Dedifferentiated amniotic fluid mesenchymal stem cell (primary cell): Measurements from ENCODE around the gene NRF1.
"Not testable (repeated sequence)": the region's sequence is repeated elsewhere in the genome, so short reads cannot be mapped to it uniquely, and the experiment has no call there.

Source experiments
- DNase-seq: peaks from one replicate; pipeline ENCODE4 v3.0.0-alpha.2; 2016; ENCODE audit errors: extremely low spot score

Gene NRF1

DNA sequence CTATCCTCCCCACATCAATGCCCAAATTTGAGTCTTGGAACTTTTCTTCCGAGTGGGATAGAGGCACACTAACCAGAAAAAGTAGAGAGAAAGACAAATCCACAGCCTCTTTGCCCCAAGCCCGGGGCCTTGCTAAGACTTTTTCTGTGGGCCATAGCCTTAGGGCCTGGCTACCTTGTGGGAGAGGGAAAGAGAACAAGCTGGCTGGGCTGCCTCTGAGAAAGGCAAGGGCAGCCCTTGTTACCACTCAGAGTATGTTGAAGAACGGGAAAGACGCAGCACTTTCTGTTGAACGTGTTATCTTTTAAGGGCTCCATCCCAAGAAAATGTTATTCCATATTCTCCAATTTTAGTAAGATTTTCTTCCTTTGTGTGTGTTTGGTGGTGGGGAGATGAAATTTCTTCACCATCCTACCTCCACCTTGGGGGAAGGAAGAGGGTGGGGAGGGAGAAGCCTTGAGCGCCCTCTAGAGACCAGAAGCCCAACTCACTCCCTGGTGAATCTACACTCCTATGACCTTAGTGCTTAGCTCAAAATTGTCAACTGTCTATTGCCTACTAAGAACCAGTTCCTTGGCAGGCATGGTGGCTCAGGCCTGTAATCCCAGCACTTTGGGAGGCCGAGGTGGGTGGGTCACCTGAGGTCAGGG is 3.9 kb upstream of the NRF1 start:
- DNase-seq = no peak

DNA sequence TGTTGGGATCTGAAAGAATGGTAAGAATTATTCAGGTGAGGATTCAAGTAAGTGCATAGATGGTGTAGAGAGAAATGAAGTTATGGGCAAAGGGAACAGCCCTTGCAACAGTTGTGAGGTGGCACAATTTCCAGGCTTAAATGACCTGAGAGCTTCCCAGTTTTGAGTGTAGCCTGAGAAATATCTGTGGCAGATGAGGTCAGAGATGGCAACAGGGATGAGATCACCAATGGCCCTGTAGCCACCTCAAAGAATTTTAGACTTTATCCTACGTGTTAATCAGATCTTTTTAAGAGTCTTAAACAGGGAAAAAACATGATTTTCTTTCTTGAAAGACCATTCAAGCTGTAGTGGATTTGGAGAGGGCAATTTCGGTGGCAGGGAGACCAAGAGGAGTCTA is 1.9 kb upstream of the NRF1 start:
- DNase-seq = no peak

DNA sequence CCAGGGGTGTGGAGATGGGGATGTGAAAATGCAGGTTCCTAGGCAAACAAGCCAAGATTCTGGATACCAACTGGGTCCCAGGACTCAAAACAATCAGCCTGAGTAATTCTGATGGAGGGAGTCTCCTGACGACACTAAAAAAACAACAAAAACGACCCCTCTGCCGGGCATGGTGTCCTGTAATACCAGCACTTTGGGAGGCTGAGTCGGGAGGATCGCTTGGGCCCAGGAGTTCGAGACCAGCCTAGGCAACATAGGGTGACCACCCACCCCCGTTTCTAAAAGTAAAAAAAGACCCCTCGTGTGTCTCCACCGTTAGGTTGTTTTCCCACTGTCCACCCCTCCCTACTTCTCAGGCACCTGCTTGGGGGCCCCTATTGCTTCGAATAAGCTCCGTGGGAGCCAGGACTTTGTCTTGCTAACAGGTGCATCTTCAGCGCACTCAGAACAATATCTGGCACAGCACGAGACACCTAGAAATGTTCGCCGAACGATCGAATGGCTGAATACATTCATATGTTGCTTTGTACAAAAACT is 743 bp upstream of the NRF1 start:
- DNase-seq = no peak

DNA sequence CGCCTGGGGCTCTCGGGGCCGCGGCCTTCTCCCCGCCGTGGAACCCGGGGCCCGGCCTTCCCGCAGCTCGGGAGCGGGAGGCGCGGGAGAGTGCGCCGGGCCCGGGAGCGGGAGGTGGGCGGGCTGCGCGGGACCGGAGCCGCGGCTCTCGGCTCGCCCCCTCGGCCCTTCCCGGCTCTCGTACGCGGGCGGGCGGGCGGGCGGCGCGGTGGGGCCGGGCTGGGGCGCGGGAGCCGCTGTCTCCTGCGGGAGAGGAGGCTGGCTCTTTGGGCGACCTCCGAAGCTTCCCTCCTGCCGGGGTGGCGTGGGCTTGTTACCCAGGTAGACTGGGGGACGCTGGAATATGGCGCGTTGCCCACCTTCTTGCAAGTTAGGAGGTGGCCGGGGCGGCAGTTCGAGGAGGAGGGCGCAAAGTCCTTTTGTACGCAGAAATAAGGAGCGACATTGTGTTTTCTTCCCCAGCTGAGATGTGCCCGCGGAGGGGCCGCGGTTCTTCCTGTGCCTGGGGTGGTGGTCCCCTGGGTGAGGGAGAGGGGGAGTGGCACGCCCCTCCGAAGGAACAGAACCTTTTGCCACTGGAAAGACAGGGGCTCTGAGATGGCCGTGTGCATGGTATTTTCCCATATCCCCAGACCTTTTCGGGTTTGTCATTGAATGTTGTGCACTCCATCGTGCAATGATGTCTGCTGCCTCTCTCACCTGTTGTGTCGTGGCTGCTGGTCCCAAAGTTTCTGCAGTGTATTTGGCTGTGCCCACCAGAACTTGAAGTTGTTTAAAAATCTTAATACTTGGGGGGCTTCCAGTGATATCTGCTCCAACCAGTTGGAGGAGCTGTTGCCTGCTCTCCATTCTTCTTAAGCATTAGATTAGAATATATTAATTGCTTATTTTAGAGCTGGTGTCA is 844 bp downstream of the NRF1 start:
- DNase-seq = peak; percentile 22

DNA sequence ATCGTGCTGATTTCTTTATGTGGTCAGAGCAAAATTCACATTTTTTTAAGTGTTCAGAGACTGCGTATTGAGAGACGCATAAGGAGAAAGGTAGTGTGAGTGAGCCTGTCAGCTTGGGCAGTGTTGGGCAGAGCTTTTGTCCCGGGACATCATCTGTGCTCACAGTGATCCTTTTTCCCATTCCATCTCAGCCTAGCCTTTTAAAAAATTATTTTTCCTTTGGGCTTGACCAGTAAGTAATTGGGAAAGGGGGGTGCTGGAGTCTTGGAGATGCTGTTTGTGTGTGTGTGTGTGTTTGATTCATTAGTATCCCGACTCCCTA is 1.5 kb downstream of the NRF1 start:
- no peak for DNase-seq

DNA sequence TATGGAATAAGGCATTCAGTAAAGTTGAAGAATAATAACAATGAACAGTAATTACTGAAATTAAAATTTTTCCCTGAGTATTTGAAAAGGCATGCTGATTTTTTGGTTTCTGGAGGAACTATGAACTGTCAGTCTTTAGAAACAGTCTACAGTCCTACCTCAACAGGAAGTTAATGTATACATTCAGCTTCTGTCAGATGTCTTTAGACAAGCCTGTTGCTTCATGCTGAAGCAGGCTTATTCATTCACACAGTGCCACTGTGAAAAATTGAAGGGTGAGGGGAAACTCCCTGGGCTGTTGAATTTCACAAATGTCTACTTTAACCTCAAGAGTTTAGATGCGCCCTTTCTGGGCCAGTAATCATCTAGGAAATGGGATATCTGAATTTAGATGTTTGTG is 3.5 kb downstream of the NRF1 start:
- DNase-seq = no peak

DNA sequence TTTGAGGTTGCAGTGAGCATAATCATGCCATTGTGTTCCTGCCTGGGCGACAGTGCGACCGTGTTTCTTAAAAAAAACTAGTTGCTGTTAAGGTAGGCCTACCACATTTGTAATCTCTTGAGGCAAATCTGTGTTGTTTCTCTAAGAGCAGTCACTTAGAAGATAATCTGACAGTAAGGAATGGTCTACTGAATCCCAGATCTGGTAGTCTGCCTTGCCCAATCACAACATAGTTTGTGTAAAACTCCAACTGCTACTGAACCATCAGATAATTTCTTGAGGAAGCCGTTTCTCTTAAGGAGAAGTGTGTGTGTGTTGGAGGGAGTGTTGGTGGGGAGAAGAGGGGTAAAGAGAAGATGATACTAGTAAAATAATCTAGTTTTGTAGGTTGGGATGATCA is 5.0 kb downstream of the NRF1 start:
- DNase-seq = no peak

DNA sequence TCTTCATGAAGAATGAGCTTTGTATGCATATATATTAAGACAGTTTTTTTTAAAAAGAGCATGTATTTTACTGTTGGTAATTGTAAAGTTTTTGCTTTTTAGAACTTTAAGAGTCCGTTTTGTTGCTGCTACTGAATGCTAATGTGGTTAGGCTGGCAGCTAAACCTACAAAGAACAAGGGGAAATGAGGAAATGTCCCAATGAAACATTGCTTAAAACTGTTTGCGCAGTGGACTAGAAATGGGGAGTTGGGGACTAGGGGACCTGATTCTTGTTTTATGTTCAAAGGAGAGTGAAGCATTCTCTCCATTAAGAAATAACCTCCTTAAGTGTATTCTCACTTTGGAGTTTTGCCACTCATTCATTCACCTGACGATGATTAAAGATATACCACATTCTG is 5.7 kb downstream of the NRF1 start:
- no peak for DNase-seq

DNA sequence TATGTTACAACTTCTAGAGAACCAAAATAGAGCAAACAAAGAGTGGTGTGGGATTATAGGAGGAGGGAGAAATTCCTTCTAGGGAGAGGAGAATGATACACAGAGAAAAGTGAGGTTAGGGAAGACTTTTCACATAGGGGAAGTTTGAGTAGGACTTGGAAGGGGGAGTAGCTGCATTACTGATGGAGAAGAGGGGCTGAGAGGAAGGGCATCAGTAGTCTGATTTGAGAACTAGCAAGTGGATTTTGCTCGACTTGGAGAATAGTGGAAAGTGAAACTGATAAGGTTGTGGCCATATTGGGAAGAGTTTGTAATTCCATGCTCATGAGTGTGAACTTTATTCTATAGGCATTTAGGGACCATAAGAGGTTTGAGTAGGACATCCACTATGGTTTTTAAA is 6.1 kb downstream of the NRF1 start:
- no peak for DNase-seq

DNA sequence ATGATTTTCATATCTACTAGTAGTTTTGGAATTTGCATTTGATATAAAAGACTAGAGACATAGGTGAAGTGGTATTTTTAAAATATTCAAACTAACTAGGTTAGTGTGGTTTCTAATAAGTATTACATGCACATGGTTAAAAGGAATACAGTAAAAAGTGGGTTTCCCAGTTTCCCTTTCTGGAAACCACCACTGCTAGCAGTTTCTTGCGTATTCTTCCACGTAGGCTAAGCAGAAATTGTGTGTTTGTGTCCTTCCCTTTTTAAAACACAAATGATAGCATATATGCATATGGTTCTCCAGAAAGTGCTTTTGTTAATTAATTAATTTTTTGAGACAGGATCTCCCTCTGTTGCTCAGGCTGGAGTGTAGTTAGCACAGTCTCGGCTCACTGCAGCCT is 15.4 kb downstream of the NRF1 start:
- DNase-seq = no peak

DNA sequence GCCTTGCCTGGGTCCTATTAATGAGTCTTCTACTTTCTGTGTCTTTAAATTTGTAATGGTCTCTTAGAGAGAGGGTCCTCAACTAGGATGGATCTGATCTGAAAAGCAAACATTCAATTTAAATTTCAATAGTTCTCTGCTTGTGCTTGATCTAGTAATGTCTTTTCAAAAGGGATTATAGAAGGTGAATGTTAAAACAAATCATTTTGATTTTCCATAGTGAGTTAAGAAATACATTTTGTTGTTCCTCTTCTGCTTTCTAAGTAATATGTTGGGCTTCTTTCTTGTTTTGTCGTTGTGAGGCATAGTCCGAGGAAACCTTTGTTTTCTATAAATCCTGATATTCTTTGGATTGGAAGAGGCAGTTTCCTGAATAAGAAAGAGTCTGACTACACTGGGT is 18.8 kb downstream of the NRF1 start:
- DNase-seq = no peak

DNA sequence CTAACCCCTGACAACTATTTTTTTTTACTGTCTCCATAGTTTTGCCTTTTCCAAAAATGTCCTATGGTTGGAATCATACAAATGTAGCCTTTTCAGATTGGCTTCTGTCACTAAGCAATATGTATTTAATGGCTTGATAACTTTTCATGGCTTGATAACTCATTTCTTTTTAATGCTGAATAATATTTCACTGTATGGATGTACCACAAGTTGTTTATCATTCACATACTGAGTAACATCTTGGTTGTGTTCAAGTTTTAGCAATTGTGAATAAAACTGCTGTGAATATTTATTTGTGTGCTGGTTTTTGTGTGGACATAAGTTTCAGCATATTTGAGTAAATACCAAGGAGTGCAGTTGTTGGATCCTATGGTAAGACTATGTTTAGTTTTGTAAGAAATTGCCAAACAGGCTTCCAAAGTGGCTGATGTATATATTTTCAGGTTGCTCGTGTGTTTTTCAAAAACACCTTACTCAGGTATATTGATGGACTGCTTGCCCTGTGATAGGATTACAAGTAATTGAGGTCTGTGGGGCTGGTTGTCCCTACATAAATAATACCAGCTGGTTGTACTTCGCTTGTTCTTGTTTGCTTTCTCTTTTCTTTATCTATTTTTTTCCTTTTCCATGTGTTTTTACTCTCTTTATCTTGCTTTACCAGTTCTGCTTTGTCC is 23.0 kb downstream of the NRF1 start:
- DNase-seq = no peak

DNA sequence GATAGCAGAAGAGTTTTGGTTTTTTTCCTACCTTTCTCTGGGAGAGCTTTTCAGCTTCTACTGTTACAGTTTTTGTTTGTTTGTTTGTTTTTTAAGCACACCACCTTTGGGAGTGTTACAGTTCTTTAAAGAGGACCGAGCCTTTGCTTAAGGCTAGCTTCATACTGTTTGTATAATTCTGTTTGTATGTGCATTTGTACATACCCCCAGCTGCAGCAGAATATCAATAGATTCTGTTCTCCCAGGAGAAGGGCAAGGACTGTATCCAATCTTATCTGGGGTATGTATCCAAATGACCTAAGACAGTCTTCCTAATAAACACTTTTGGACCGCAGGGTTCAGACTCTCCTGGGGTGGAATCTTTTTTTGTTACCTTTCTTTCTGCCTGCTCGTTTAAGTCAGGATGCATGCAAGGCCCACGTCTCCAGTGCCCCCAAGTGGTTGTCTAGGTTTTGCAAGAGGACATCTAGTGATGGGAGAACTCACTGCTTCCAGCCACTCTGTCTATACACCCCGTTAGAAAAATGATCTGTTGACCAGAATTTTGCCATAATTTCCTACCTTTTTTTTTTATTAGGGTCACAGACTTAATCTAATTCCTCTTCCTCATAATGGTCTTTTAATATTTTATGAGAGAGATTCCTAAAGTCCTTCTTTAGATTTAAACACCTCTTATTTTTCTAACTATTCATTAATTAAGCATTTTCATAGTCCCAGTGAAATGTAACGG is 23.9 kb downstream of the NRF1 start:
- peak; percentile 66 for DNase-seq

DNA sequence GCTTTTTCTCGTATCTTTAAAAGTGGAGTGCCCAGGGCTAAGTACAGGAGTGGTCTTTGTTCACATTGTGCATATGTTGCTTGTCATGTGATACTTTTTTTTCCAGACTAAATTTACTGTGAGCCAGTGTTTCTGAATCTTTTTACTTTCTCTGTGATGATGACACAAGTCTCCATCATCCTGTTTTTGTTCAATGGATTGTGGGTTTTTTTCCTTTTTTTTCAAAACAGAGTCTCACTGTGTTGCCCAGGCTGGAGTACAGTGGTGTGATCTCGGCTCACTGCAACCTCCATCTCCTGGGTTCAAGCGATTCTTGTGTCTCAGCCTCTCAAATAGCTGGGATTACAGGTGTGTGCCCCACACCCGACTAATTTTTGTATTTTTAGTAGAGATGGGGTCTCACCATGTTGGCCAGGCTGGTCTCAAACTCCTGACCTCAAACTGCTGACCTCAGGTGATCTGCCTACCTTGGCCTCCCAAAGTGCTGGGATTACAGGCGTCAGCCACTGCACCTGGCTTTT is 24.6 kb downstream of the NRF1 start:
- DNase-seq = not testable (repeated sequence)

DNA sequence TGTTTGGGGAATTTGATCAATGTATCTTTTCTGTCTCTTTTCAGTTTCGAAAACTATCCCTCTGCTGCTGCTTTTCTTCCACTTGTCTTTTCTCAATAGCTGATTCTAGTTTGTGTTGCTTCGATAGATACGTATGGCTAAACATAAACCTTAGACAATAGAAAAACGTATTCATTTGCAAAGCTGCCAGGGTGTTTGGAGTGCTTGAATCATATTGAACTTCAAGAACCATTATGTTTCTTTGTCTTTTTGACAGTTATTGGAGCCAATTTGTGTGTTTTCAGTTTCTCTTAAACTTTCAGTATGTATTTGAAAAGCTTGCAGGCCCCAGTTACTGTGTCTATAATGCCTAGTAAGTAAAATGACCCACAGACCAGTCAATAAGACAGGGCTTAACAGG is 25.1 kb downstream of the NRF1 start:
- no peak for DNase-seq

DNA sequence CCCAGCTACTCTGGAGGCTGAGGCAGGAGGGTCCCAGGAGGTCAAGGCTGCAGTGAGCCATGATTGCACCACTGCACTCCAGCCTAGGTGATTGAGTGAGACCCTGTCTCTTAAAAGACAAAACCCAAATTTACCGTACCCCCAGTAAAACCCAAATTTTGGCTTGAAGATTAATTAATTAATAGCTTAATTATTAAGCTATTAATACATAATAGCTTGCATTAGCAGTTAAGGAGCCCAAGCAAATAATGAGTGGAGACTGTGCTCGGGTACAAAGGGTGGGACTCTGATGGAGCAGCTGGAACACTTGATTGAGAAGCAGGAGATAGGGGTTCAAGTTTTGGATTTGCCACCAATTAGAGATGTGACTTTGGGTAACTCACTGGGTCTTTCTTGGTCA is 28.9 kb downstream of the NRF1 start:
- no peak for DNase-seq

DNA sequence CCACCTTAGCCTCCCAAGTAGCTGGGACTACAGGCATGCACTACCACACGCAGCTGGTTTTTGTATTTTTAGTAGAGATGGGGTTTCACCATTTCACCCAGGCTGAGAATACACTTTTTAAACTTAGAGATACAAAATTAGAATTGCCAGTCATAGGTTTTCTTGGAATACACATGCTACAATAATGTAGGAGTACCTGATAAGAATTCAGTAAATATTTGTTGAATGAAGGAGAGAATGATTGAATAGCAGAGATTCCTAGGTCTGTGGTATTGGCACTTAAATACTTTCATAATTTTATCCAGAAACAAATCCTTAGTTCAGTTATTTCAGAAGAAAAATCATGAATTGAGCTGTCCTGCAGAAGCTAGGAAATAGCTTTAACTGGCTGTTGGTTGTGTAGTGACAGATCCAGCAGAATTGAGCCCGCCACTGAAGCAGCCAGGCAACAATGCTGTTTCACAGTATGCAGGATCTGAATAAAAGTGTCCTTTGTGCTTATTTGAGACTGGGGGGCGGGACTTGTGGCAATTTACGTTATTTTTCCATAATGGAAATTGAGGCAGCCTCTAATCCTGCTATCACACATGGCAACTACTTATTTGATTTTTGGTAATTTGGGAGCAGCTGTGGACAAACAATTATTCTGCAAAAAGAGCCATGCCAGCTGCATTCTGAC is 31.5 kb downstream of the NRF1 start:
- no peak for DNase-seq

DNA sequence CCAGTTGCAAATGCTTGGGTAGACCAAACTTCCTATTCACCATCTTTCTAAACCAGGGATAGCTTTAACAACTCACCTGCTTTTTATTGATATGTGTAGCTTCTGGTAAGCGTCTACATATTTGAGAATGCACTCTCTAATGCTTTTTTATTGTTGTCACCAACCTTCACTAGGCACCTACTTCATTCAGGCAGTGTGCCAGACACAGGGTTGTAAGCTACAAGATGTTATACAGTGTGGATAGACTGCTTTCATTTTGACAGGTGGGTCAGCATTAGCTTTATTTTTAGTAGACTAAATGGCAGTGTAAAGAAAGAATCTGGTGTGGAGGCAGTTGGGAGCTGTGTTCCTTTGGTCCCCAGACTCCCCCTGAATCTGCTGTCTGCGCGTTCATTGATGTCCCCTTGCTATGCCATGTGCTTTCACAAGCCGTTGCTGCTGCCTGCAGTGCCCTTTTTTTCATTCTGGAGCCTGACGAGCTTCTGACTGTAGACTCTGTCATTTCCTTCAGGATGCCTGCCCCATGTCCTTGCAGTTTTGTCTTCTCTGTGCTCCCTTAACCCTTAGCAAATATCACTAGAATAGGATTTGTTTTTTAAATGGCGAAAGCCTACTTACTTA is 32.1 kb downstream of the NRF1 start:
- no peak for DNase-seq

DNA sequence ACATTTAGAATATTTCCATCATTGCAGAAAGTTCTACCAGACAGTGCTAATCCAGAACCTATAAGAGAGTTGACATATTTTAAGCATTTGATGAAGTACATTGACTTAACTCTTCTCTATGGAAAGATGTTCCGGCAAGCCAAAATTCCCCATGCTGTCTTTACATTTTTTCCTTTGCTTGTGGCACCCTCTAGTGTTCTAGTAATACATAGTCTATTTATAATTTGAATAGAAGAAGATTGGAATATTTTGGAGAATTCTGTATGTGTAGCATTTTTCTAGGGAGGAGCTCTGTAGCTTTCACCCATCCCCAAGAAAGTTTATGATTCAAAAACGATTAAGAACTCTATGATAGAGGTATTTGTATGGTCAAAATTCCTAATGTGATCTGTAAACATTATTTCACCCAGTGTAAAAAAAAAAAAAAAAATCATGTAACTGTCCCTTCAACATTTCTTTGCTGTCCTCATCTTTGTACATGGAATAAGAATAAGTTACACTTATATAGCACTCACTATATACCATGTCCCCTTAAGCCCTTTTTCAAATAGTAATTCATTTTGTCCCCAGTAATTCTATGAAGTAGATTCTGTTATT is 33.2 kb downstream of the NRF1 start:
- DNase-seq = peak; percentile 68

DNA sequence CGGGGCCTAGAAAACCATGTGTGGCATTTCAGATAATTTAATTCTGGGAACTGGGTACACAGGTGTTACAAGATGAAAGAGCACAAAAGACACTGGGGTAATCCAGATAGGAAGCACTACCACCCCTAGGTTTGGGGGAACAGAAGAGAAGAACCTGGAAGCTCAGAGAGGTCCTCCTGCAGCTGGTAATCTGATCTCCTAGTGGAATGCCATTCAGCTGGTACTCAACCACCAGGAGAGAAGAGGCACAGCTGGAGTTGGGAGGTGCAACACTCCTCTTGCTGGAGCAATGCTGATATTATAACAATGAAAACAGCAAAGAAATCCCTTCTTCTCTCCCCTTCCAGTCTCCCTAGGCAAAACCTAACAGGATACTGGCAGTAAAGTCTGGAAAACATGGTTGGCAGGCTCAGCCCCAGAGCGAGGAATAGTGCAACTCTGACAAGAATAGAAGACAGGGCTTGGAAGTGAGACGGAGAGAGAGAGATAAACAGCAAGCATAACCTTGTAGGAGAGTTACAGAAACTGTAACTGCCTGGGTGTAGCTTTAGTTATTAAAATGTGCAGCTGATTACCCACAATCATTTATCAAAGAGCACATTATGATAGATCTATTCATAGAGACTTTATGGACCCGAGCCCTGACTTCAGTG is 35.0 kb downstream of the NRF1 start:
- no peak for DNase-seq
